GM12878 (cell line): ENCODE results near the gene PPIF. TPM values are rescaled to one million over a fixed set of nuclear protein-coding genes. Genes with fewer than 3 reads are reported as not detected.

Source experiments
- ATAC-seq: fragments of 200-7000 bp; cut with Tn5 transposase; 3 replicates; pipeline ENCODE4 v1.9.1; 2020; ENCODE audit warnings: mild to moderate bottlenecking, moderate library complexity
- BruUV-seq: library from RNA; stranded (reverse); fragments of 400-500 nt; replicated peaks from 2 replicates; lab custom pipeline; 2021; lab: Mats Ljungman, UMichigan
- CTCF ChIA-PET: fragments of 300-600 bp; sonication (Branson Sonifier 250); formaldehyde crosslinking; extraction: SDS; loops from one replicate; lab custom pipeline; 2021; ENCODE audit warnings: inconsistent platforms; lab: Yijun Ruan, JAX
- POLR2A ChIA-PET: fragments of 350-600 bp; formaldehyde crosslinking; extraction: SDS; loops from one replicate; lab custom pipeline; 2021; ENCODE audit warnings: inconsistent platforms; lab: Charles Lee
- RAD21 ChIA-PET: fragments of 300-600 bp; sonication (Branson Sonifier 250); formaldehyde crosslinking; loops from one replicate; lab custom pipeline; 2023; ENCODE audit warnings: antibody characterized with exemption; ENCODE audit not compliant: unreplicated experiment; lab: Charles Lee
- SMC1A ChIA-PET: fragments of 300-600 bp; sonication (Branson Sonifier 250); formaldehyde crosslinking; loops from one replicate; lab custom pipeline; 2023; ENCODE audit not compliant: unreplicated experiment, uncharacterized antibody; lab: Charles Lee
- DNase-seq: peaks from one replicate; pipeline ENCODE4 v3.0.0-alpha.2; 2011; ENCODE audit warnings: low read depth, low spot score
- FAIRE-seq: peaks from 3 replicates; lab custom pipeline; 2011; peaks lifted over from hg19 to GRCh38; lab: Jason Lieb, UNC
- H2AFZ ChIP-seq: 2 replicates; pipeline ENCODE4 v1.6.0; 2011; ENCODE audit warnings: low read depth, low read length, control low read depth; ENCODE audit not compliant: control insufficient read depth
- H3K27ac ChIP-seq: 2 replicates; pipeline ENCODE4 v1.5.1; 2011; ENCODE audit warnings: control low read depth; ENCODE audit not compliant: control insufficient read depth, insufficient read depth
- H3K27me3 ChIP-seq, 2 experiments: replicated peaks in 1 of 2; 2 replicates each; pipeline versions ENCODE4 v1.6.0 to v1.6.1; 2011; ENCODE audit warnings: low read length in 1 of 2; ENCODE audit not compliant: control insufficient read depth in 2 of 2, insufficient read depth in 2 of 2
- H3K36me3 ChIP-seq, 2 experiments: 2 replicates each; pipeline ENCODE4 v1.5.1; 2011; ENCODE audit warnings: low read length in 1 of 2; ENCODE audit not compliant: control insufficient read depth in 2 of 2, insufficient read depth in 2 of 2
- H3K4me1 ChIP-seq: 2 replicates; pipeline ENCODE4 v1.6.1; 2011; ENCODE audit warnings: mild to moderate bottlenecking, low read length, moderate library complexity, mixed read lengths; ENCODE audit not compliant: control insufficient read depth, insufficient read depth
- H3K4me2 ChIP-seq: 2 replicates; pipeline ENCODE4 v1.6.0; 2011; ENCODE audit warnings: control low read depth; ENCODE audit not compliant: control insufficient read depth, insufficient read depth
- H3K4me3 ChIP-seq: fragments of 200-600 bp; sonication (generic); 2 replicates; pipeline ENCODE4 v1.5.1; 2016
- H3K79me2 ChIP-seq: 2 replicates; pipeline ENCODE4 v1.6.0; 2011; ENCODE audit warnings: low read length; ENCODE audit not compliant: control insufficient read depth, insufficient read depth
- H3K9ac ChIP-seq: 2 replicates; pipeline ENCODE4 v1.8.0; 2011; ENCODE audit warnings: low read length, control low read depth, mixed read lengths; ENCODE audit not compliant: control insufficient read depth, insufficient read depth
- H3K9me3 ChIP-seq: replicated peaks from 3 replicates; pipeline ENCODE4 v1.5.1; 2011; ENCODE audit warnings: mild to moderate bottlenecking, low read length; ENCODE audit not compliant: control insufficient read depth, insufficient read depth
- H4K20me1 ChIP-seq: 2 replicates; pipeline ENCODE4 v1.6.0; 2011; ENCODE audit not compliant: control insufficient read depth, insufficient read depth
- ATF7 ChIP-seq: fragments of 450-650 bp; IDR thresholded peaks from 2 replicates; pipeline ENCODE4 v1.6.1; 2016; ENCODE audit warnings: low read depth, mild to moderate bottlenecking
- BMI1 ChIP-seq: fragments of 450-650 bp; IDR thresholded peaks from 2 replicates; pipeline ENCODE4 v1.6.1; 2016; ENCODE audit warnings: mild to moderate bottlenecking, moderate library complexity, borderline replicate concordance
- CBFB ChIP-seq: IDR thresholded peaks from 2 replicates; pipeline ENCODE4 v1.6.1; 2016; ENCODE audit warnings: antibody characterized with exemption, low read depth
- CHD4 ChIP-seq: fragments of 200-600 bp; sonication (generic); IDR thresholded peaks from 2 replicates; pipeline ENCODE4 v1.6.1; 2016; ENCODE audit warnings: mild to moderate bottlenecking
- CREM ChIP-seq: IDR thresholded peaks from 2 replicates; pipeline ENCODE4 v1.6.1; 2014; ENCODE audit warnings: antibody characterized with exemption, low read depth
- DPF2 ChIP-seq: fragments of 450-650 bp; IDR thresholded peaks from 2 replicates; pipeline ENCODE4 v1.6.1; 2017; ENCODE audit warnings: mild to moderate bottlenecking
- EED ChIP-seq: sonication (generic); IDR thresholded peaks from 2 replicates; pipeline ENCODE4 v1.6.1; 2016; ENCODE audit warnings: antibody characterized with exemption, low read depth
- FOS ChIP-seq: IDR thresholded peaks from 3 replicates; pipeline ENCODE4 v1.6.1; 2011; ENCODE audit warnings: borderline replicate concordance; ENCODE audit not compliant: insufficient read length; ENCODE audit errors: extremely low read depth
- HCFC1 ChIP-seq: fragments of 150-350 bp; IDR thresholded peaks from 2 replicates; pipeline ENCODE4 v1.6.1; 2014; ENCODE audit warnings: low read length
- JUNB ChIP-seq: IDR thresholded peaks from 2 replicates; pipeline ENCODE4 v1.6.1; 2016; ENCODE audit warnings: antibody characterized with exemption, mild to moderate bottlenecking
- KAT2A ChIP-seq: conservative IDR thresholded peaks from 2 replicates; pipeline ENCODE4 v1.6.1; 2011; ENCODE audit warnings: low read depth, low read length; ENCODE audit not compliant: control insufficient read depth
- RB1 ChIP-seq: fragments of 450-650 bp; formaldehyde crosslinking; IDR thresholded peaks from 2 replicates; pipeline ENCODE4 v1.6.1; 2017; ENCODE audit warnings: mild to moderate bottlenecking, borderline replicate concordance
- REST ChIP-seq: IDR thresholded peaks from 2 replicates; pipeline ENCODE4 v1.6.1; 2012; ENCODE audit warnings: mild to moderate bottlenecking, low read depth, low read length
- RFX5 ChIP-seq: IDR thresholded peaks from 2 replicates; pipeline ENCODE4 v1.6.1; 2011; ENCODE audit warnings: low read depth, low read length, improper control_type of control experiment
- SKIL ChIP-seq: fragments of 450-650 bp; IDR thresholded peaks from 2 replicates; pipeline ENCODE4 v1.6.1; 2017; ENCODE audit warnings: mild to moderate bottlenecking, low read depth, inconsistent platforms; ENCODE audit not compliant: poor library complexity, severe bottlenecking
- SMAD1 ChIP-seq: fragments of 450-650 bp; IDR thresholded peaks from 2 replicates; pipeline ENCODE4 v1.6.1; 2018; ENCODE audit warnings: mild to moderate bottlenecking, low read depth; ENCODE audit not compliant: partially characterized antibody
- SMC3 ChIP-seq: IDR thresholded peaks from 2 replicates; pipeline ENCODE4 v1.6.1; 2011; ENCODE audit warnings: low read length, improper control_type of control experiment, borderline replicate concordance
- SP1 ChIP-seq: IDR thresholded peaks from one replicate; pipeline ENCODE4 v1.6.1; 2011; ENCODE audit warnings: low read depth, low read length
- SRF ChIP-seq, 2 experiments: IDR thresholded peaks; 2 replicates each; pipeline ENCODE4 v1.6.1; 2011; ENCODE audit warnings: low read depth in 2 of 2, low read length in 2 of 2, mild to moderate bottlenecking in 1 of 2, moderate library complexity in 1 of 2
- YBX1 ChIP-seq: fragments of 450-650 bp; IDR thresholded peaks from 2 replicates; pipeline ENCODE4 v1.6.1; 2016; ENCODE audit warnings: antibody characterized with exemption
- WGBS: methylation state at CpG from one replicate; pipeline ENCODE4 v1.1.6; 2016; ENCODE audit warnings: low lambda C conversion rate; ENCODE audit not compliant: insufficient replicate concordance, insufficient coverage; ENCODE audit errors: missing lambda C conversion rate; 5-methylcytosine and 5-hydroxymethylcytosine counted together
- in situ Hi-C: fragments of 300-500 bp; cut with MboI; formaldehyde crosslinking; loops from 9 replicates; pipeline ENCODE4 v1.14.3; 2018; ENCODE audit warnings: mixed read lengths
- intact Hi-C: fragments of 100-400 bp; cut with micrococcal nuclease; formaldehyde crosslinking; loops from one replicate; pipeline ENCODE4 v1.14.2; 2022; ENCODE audit not compliant: unreplicated experiment
- polyA plus RNA-seq, 11 experiments: library from polyadenylated mRNA; depleted of rRNA in 4 of 11; unstranded in 6 of 11; stranded (reverse) in 5 of 11; fragments of >200 nt; fragmentation: Nextera tagmentation in 4 of 11; fragmentation: Illumina TruSeq in 1 of 11; extraction: Ambion mirVana in 4 of 11; extraction: Trizol in 1 of 11; gene quantifications; 1 replicate in 1 of 11; 2 replicates in 10 of 11; pipeline versions ENCODE4 v1.2.1 to v1.2.3, GENCODE V29; 2011 to 2016; ENCODE audit warnings: inconsistent platforms in 2 of 11, missing spikeins in 2 of 11, low read depth in 1 of 11
- total RNA-seq, 4 experiments: library from RNA; depleted of rRNA in 3 of 4; stranded (reverse); fragments of >200 nt in 3 of 4; fragmentation: Illumina TruSeq in 1 of 4; extraction: Trizol in 1 of 4; gene quantifications; 2 replicates each; pipeline versions ENCODE4 v1.2.1 to v1.2.3, GENCODE V29; 2013 to 2021

The PPIF gene
- total and polyA plus RNA-seq, 10 of the 15 experiments (the other 5 are each of a cell fraction or from before 2014, with no cell fraction given) = 28.8 to 180 (median 128) TPM

GRCh38 chr10:79328147-79328701 is 19.0 kb upstream of the PPIF start:
- Histone ChIP-seq H3K9me3 (no peaks in the 10 kb centered on the region), H3K27me3 (no peaks in the 10 kb centered on the region), H3K9ac (no peak overlapping the region), H3K4me1 (peaks cover 25% of the 10 kb centered on the region), H3K79me2 (no peaks in the 10 kb centered on the region), H3K36me3 (no peaks in the 10 kb centered on the region), H2AFZ (no peak overlapping the region), H3K27ac (no peak overlapping the region), H3K4me3 (no peak overlapping the region), H4K20me1 (no peaks in the 10 kb centered on the region), H3K4me2 (no peak overlapping the region)
- POLR2A ChIA-PET = no interaction called here
- DNase-seq (no peak), FAIRE-seq (no peak), ATAC-seq (no peak)
- no TSS peak for BruUV-seq
- CTCF ChIA-PET = interaction anchor here (0.9 to 1.2 kb wide), 3 partner anchors 16 to 79 kb away, joined by 3 read pairs; no protein-coding TSS in a partner anchor
- RAD21 ChIA-PET = interaction anchor here (1.6 kb wide), 1 partner anchor 17 kb away, joined by 3 read pairs; no protein-coding TSS in a partner anchor
- in situ Hi-C loops = no loop called here
- WGBS = 92% methylated on average over 6 of the region's 6 CpGs
- TF ChIP-seq DPF2 (no peak), YBX1 (no peak), HCFC1 (no peak), SMC3 (no peak), RFX5 (no peak), BMI1 (no peak), CBFB (no peak), CHD4 (no peak), ATF7 (no peak), JUNB (no peak), CREM (no peak), KAT2A (no peak), SRF (IDR thresholded peaks at IDR 0.05; ENCODE audit: low read depth in 2 of 2, low read length in 2 of 2) (no peak), RB1 (no peak), SMAD1 (no peak), EED (no peak), REST (no peak), SP1 (no peak), SKIL (no peak), FOS (no peak)
- intact Hi-C loops = no loop called here
- SMC1A ChIA-PET = interaction anchor here (0.7 kb wide), 1 partner anchor 18 kb away, joined by 3 read pairs; no protein-coding TSS in a partner anchor
